ENCODE measurements around the gene HACD2. TPM values are rescaled to one million over a fixed set of nuclear protein-coding genes. Genes with fewer than 3 reads are reported as not detected.
"Not testable (repeated sequence)": the region's sequence is repeated elsewhere in the genome, so short reads cannot be mapped to it uniquely, and the experiment has no call there.

Gene HACD2
- total RNA-seq, 2 donors from 2014 or later, result 26.6 to 34.6 TPM

- intact Hi-C loops (cut with DNase I), result no loop called here
- ATAC-seq, result no peak
Observed at GRCh38 chr3:123616593-123616992, 31.7 kb upstream of the HACD2 start.

DNA sequence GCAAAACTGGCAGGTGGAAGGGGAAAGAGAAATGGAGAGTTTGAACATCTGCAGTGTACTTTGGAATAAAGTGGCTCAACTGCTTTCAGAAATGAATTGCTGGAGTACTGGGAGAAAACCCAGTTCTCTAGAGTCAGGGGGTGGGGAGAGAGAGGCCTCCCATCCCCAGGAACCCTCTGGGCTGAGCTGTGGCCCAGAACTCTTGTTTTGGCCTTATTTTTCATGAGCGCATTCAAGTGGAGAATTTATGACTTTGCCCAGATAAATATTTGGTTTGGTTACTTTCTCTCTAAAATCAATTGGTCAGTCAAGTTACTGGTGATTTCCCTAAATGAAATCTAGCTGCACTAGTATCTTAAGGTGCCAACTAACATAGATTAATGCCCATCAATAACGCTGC, 28.7 kb upstream of the HACD2 start:
- intact Hi-C loops (cut with DNase I), result no loop called here
- ATAC-seq (no peak), DNase-seq (no peak)

More at GRCh38 chr3:123616593-123616992, 31.7 kb upstream of the HACD2 start:
- DNase-seq, result no peak

- ATAC-seq; intact Hi-C loops (cut with DNase I); DNase-seq: not testable (repeated sequence)
Observed at GRCh38 chr3:123611674-123612073, 26.8 kb upstream of the HACD2 start.

DNA sequence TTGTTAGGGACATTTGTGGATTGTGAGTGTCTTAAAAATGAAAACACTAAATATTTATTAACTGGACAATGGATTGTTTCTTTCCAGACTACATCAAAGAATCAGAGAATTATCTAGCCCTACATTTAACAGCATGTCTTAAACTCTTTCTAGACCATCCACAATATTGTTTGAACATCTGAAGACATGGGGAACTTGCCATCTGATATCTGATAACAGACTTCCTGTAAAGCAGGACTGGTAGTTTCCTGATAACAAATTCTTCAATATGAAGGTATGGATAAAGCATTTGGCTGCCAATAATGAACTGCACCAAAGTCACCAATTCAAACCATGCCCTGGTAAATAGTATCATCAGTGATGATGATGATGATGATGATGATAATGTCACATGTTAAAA, 26.2 kb upstream of the HACD2 start:
- DNase-seq (no peak), ATAC-seq (no peak)
- intact Hi-C loops (cut with DNase I), result no loop called here

DNA sequence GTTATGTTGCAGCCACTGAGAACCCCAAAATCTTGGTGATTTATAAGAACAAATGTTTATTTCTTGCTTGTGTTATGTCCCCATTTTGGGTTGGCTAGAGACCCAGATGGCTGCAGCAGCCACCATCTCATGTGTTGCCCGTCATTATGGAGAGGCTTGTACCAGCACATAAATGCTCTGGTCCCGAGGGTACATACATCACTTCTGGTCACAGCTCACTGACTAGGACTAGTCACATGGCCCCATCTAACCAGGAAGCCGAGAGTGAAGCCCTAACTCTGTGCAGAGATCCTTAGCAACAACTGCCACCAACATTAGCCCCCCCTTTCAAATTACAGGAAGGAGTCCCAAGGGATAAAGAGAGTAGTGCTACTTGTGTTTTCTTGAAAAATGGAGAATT, 25.5 kb upstream of the HACD2 start:
- no peak for ATAC-seq
- intact Hi-C loops (cut with DNase I), result no loop called here

DNA sequence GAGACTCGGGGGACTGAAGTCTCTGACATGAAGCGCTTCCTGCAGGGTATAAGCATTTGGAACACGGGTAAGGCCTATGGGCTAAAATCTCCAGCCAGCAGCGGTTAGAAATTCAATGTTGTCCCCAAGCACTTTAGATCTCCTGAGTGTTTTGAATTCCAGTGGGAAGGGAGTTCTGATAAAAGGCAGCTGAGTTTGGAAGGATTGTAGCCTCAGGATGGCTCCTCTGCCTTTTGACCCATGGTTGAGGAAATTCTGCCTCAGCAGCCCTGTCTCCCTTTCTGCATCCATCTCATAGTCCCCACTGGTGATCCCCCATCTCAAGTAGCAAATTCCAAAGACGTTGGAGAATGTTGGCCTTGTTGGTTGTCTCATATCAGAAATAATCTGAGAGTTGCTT, 24.2 kb upstream of the HACD2 start:
- DNase-seq, result no peak
- intact Hi-C loops (cut with DNase I), result no loop called here
- ATAC-seq, result peak; percentile 18 to 34

More for the DNA sequence above, 25.5 kb upstream of the HACD2 start:
- DNase-seq, result no peak

GRCh38 chr3:123608263-123608937, 23.5 kb upstream of the HACD2 start:
- ATAC-seq (no peak), DNase-seq (no peak)
- intact Hi-C loops (cut with DNase I), result no loop called here

DNA sequence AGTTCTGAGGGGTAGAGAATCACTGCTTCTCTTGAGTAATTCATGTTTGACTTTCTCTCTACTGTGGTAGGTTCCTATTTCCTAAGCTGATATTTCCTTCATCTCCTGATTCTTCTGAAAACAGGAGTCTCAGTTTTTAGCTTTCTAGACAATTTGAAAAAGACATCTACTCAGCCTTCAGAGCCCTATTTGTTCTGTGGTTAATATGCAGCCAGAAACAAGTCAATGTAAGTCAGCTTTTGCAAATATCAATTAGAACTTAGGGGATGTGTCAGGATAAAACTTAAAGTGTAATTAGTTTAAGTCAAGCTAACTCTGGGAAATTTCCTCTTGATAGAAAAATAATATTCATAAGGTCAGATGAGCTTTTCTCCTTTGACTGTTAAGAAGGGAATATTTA, 21.7 kb upstream of the HACD2 start:
- no peak for DNase-seq
- intact Hi-C loops (cut with DNase I), result no loop called here
- no peak for ATAC-seq

DNA sequence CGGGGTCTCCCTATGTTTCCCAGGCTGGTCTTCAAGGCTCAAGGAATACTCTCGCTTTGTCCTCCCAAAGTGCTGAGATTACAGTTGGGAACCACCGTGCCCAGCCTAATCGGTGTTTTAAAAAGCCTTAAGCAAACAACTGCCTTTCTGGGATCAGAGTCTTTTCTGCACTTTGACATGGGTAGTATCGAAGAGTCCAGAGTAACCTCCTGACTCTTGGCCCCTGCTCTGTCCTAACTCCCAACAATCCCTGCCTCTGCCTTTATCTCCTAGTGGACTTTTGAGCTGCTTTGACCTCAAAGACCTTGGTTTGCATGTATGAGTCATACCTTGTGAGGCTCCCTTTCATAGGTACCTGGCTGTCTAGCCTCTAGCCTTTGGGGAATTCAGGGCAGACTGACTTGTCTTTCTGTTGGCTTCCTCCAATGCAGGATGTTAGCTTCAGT, 21.0 kb upstream of the HACD2 start:
- ATAC-seq (peak in 1 of 2 donors; percentile 40), DNase-seq (no peak)
- intact Hi-C loops (cut with DNase I), result no loop called here

DNA sequence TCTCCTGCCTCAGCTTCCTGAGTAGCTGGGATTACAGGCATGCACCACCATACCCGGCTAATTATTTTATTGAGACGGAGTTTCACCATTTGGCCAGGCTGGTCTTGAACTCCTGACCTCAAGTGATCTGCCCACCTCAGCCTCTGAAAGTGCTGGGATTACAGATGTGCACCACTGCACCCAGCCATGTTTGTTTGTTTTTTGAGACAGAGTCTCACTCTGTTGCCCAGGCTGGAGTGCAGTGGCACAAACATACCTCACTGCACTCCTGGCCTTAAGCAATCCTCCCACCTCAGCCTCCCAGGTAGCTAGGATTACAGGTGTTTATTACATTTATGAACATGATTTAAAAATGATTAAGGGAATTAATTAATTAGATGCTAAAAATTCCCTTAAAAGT, 18.3 kb upstream of the HACD2 start:
- intact Hi-C loops (cut with DNase I); ATAC-seq; DNase-seq: not testable (repeated sequence)

DNA sequence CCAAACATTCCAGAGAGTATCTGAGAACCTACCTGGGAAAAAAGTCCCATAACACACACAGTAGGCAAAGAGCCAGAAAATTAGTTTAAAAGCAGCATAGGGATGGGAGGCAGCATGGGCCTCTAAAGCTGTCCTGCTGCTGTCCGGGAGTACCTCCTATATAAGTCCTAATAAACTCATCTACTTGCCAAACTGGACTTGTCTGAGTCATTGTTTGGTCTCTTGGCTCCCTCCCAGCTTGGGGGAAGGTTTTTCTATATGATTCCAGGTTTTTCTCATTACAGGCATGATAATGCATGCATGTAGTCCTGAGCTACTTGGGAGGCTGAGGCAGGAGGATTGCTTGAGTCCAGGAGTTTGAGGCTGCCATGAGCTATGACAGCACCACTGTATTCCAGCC, 17.5 kb upstream of the HACD2 start:
- ATAC-seq (peak in 1 of 2 donors; percentile 26), DNase-seq (no peak)
- intact Hi-C loops (cut with DNase I), result no loop called here

DNA sequence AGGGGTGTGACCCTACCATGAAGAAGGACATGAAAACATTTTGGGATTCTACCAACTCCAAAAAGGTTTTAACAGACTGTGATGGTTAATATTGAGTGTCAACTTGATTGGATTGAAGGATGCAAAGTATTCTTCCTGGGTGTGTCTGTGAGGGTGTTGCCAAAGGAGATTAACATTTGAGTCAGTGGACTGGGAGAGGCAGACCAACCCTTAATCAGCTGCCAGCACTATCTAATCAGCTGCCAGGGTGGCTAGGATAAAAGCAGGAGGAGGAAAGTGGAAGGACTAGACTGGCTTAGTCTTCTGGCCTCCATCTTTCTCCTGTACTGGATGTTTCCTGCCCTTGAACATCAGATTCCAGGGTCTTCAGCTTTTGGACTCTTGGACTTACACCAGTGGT, 16.0 kb upstream of the HACD2 start:
- peak in 1 of 2 donors; percentile 83 for ATAC-seq
- DNase-seq; intact Hi-C loops (cut with DNase I): not testable (repeated sequence)

DNA sequence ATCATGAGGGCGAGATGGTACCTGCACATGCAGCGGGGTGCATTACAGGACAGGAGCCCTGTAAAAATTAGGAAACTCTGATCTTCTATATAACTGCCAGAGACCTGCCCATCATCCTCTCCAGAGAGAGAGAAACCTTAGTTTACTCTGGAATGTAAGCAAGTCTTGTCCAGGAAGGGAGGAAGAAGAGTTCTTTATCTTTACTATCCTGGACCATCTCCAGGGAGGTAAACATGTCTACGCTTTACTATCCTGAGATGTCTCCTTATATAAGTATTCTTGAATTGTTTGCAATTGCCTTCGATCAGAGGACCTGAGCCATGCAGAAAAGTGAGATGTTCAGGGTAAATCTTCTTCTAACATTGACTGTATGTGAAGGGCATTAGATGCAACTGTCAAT, 12.7 kb upstream of the HACD2 start:
- ATAC-seq (no peak), DNase-seq (no peak)
- intact Hi-C loops (cut with DNase I), result no loop called here

DNA sequence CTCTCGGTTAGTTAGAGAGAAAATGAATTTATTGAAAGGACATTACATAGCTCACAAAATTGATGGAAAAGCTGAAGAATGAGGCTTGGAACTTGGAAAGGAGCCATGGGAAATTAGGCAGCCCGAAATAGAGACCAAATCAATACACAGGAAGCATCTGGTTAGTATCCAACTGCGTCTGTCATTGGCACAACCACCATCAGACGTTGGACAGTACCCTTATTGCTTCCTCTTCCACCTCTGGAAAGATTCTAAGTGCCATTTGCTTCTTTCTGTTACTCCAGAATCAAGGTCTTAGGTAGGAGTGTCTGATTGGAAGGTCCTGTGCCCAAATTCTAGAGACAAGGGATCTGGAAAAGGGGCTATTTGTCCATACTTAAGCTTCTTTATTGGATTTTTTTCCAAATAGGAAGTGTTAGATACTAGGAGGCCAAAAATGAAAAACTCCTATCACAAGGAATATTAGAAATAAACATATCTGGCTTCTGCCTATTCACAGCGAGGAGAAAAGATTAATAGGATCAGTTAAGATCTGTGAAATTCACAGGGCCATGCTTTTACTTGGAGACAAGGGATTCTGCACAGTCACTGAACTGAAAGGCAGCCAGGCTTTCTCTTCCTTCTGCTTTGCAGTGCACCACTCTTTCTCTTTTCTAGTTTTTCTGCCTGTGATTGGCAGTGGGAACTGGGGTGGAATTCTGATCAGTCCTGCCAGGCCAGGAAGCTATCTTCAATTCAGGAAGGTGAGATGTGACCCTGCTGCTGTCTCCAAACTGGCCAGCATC, 10.7 kb upstream of the HACD2 start:
- ATAC-seq (no peak), DNase-seq (no peak)
- intact Hi-C loops (cut with DNase I), result no loop called here

GRCh38 chr3:123593381-123593780, 8.5 kb upstream of the HACD2 start:
- intact Hi-C loops (cut with DNase I), result no loop called here
- ATAC-seq (no peak), DNase-seq (no peak)

DNA sequence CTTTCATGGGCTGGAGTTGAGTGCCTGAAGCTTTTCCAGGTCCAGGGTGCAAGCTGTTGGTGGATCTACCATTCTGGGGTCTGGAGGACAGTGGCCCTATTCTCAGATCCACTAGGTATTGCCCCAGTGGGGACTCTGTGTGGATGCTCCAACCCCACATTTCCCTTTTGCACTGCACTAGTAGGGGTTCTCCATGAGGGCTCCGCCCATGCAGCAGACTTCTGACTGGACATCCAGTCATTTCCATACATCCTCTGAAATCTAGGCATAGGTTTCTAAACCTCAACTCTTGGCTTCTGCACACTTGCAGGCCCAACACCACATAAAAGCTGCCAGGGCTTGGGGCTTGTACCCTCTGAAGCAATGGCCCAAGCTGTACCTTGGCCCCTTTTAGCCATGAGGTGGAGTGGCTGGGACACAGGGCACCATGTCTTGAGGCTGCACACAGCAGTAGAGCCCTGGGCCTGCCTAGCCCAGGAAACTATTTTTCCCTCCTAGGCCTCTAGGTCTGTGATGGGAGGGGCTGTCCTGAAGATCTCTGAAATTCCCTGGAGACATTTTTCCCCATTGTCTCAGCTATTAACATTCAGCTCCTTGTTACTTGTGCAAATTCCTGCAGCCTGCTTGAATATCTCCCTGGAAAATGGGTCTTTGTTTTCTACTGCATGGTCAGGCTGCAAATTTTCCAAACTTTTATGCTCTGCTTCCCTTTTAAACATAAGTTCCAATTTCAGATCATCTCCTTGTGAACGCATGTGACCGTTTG, 6.0 kb upstream of the HACD2 start:
- no peak for DNase-seq
- ATAC-seq, result no peak
- intact Hi-C loops (cut with DNase I), result no loop called here

- DNase-seq (no peak), ATAC-seq (no peak)
- intact Hi-C loops (cut with DNase I), result no loop called here
Observed at GRCh38 chr3:123587401-123587800, 2.5 kb upstream of the HACD2 start.

DNA sequence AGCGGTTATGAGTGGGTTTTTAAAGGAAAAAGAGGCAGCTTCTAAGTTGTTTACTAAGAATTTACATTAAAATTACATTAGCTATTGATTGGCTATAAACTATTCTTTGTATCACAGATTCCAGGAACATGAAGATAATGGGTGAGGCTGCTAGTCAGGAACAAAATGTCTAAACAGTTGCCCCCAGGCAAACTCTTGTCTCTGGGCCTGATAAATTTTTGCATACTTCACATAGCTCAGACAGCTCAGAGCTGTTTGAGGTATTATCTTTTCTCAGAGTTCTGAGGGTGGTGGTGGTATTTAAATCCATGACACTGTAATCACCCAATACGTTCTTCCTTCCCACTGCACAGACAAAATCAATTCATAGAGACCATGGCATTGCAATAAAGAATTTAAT, 2.1 kb upstream of the HACD2 start:
- intact Hi-C loops (cut with DNase I), result no loop called here
- ATAC-seq, result no peak
- DNase-seq, result no peak

- ATAC-seq, result peak in 1 of 2 donors; percentile 27
- intact Hi-C loops (cut with DNase I), result no loop called here
- peak; percentile 25 for DNase-seq
Observed at GRCh38 chr3:123586131-123586530, 1.3 kb upstream of the HACD2 start.
